Measurements from ENCODE around the gene SAXO2. TPM values are rescaled to one million over a fixed set of nuclear protein-coding genes. Genes with fewer than 3 reads are reported as not detected.
A peak's percentile ranks its signal among the peaks of the same experiment; 100 is the strongest.
"Not testable (repeated sequence)": the region's sequence is repeated elsewhere in the genome, so short reads cannot be mapped to it uniquely, and the experiment has no call there.

Gene SAXO2
- total RNA-seq, 4 donors from 2014 or later: 2.0 to 2.2 TPM; not detected in 2

DNA sequence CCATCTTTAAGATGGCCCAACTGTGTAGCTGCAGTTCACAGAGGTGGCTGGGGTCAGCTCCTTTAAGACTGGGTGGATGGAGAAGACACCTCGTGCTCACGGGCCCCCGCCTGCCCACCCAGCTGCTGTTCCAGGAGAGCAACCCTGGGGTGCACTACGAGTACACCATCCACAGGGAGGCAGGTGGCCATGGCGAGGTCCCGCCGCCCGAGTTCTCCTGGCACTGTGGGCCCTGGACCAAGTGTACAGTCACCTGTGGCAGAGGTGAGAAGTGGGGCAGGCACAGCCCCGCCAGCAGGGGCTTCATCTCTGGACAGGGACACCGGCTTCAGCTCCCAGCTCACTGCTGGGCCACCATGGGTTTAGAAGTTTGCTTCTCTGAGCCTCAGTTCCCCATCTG, 59.9 kb downstream of the SAXO2 start:
- H3K4me3 ChIP-seq; H3K27ac ChIP-seq; DNase-seq; intact Hi-C loops (cut with DNase I; ENCODE audit: low total_unique reads); H3K27me3 ChIP-seq; H3K36me3 ChIP-seq; H3K4me1 ChIP-seq; H3K9me3 ChIP-seq; ATAC-seq; in situ Hi-C loops (cut with MboI; ENCODE audit: low sequenced_read_pairs in 4 of 4): not testable (repeated sequence)

DNA sequence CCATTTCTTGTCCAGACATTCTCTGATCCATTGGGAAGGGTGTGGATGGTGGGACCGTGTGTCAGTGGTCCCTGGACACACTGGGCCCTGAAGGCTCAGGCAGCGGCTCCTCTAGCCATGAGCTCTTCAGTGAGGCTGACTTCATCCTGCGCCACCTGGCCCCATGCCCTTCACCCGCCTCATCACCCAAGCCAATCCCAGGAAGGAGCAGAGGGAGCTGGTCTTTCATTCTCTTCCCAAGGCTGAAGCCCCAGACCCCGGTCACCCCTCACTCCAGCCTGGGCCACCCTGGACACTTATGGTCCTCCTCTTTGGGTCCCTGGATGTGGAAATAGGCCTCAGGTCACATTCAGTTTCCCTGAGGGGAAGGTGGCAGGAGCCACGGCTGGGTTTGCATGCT, 62.2 kb downstream of the SAXO2 start:
- DNase-seq; in situ Hi-C loops (cut with MboI; ENCODE audit: low sequenced_read_pairs in 4 of 4); H3K27ac ChIP-seq; H3K36me3 ChIP-seq; H3K4me1 ChIP-seq; intact Hi-C loops (cut with DNase I; ENCODE audit: low total_unique reads); H3K4me3 ChIP-seq; H3K9me3 ChIP-seq; H3K27me3 ChIP-seq; ATAC-seq: not testable (repeated sequence)

DNA sequence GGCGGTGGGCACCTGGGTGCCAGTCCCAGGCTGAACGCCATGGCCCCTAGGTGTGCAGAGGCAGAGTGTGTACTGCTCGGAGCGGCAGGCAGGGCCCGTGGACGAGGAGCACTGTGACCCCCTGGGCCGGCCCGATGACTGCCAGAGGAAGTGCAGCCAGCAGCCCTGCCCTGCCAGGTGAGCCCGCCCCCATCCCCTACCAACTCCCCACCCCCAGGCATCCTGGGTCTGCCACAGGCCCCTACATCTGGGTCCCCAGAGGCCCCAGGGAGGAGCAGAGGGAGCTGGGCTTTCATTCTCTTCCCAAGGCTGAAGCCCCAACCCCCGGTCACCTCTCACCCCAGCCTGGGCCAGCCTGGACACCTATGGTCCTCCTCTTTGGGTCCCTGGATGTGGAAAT, 63.0 kb downstream of the SAXO2 start:
- intact Hi-C loops (cut with DNase I; ENCODE audit: low total_unique reads); DNase-seq; H3K4me3 ChIP-seq; in situ Hi-C loops (cut with MboI; ENCODE audit: low sequenced_read_pairs in 4 of 4); H3K27me3 ChIP-seq; H3K36me3 ChIP-seq; H3K27ac ChIP-seq; H3K9me3 ChIP-seq; ATAC-seq; H3K4me1 ChIP-seq: not testable (repeated sequence)

DNA sequence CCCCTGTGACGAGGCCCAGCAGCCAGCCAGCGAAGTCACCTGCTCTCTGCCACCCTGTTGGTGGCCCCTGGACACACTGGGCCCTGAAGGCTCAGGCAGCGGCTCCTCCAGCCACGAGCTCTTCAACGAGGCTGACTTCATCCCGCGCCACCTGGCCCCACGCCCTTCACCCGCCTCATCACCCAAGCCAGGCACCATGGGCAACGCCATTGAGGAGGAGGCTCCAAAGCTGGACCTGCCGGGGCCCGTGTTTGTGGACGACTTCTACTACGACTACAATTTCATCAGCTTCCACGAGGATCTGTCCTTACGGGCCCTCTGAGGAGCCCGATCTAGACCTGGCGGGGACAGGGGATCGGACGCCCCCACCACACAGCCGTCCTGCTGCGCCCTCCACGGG, 64.3 kb downstream of the SAXO2 start:
- ATAC-seq; H3K4me3 ChIP-seq; DNase-seq; intact Hi-C loops (cut with DNase I; ENCODE audit: low total_unique reads); H3K4me1 ChIP-seq; in situ Hi-C loops (cut with MboI; ENCODE audit: low sequenced_read_pairs in 4 of 4); H3K9me3 ChIP-seq; H3K27me3 ChIP-seq; H3K36me3 ChIP-seq; H3K27ac ChIP-seq: not testable (repeated sequence)

DNA sequence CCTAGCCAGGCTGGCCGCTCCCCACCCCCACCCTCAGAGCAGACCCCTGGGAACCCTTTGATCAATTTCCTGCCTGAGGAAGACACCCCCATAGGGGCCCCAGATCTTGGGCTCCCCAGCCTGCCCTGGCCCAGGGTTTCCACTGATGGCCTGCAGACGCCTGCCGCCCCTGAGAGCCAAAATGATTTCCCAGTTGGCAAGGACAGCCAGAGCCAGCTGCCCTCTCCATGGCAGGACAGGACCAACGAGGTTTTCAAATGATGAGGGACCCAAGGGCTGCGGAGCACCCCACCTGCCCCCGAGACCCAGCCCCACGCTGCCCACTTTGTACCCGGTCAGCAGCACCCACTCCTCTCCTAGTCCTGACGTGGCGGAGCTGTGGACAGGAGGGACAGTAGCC, 64.8 kb downstream of the SAXO2 start:
- H3K36me3 ChIP-seq; H3K4me1 ChIP-seq; H3K9me3 ChIP-seq; H3K27ac ChIP-seq; H3K4me3 ChIP-seq; H3K27me3 ChIP-seq; ATAC-seq; intact Hi-C loops (cut with DNase I; ENCODE audit: low total_unique reads); in situ Hi-C loops (cut with MboI; ENCODE audit: low sequenced_read_pairs in 4 of 4); DNase-seq: not testable (repeated sequence)

DNA sequence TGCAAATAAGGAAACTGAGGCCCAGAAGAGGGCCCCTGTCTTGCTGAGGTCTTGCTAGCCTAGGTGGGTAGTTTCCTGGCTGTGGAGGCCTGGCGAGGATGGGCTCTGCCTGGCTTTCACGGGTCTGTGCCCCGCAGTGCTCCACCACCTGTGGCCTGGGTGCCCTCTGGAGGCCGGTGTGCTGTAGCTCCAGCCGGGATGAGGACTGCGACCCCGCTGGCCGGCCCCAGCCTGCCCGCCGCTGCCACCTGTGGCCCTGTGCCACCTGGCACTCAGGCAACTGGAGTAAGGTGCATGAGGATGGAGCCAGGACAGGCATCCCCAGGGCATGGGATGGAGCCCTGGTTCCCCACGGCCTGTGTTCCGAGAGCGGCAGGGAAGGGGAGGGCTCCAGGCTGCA, 66.4 kb downstream of the SAXO2 start:
- intact Hi-C loops (cut with DNase I; ENCODE audit: low total_unique reads); H3K4me1 ChIP-seq; H3K4me3 ChIP-seq; ATAC-seq; in situ Hi-C loops (cut with MboI; ENCODE audit: low sequenced_read_pairs in 4 of 4); DNase-seq; H3K27ac ChIP-seq; H3K9me3 ChIP-seq; H3K36me3 ChIP-seq; H3K27me3 ChIP-seq: not testable (repeated sequence)

DNA sequence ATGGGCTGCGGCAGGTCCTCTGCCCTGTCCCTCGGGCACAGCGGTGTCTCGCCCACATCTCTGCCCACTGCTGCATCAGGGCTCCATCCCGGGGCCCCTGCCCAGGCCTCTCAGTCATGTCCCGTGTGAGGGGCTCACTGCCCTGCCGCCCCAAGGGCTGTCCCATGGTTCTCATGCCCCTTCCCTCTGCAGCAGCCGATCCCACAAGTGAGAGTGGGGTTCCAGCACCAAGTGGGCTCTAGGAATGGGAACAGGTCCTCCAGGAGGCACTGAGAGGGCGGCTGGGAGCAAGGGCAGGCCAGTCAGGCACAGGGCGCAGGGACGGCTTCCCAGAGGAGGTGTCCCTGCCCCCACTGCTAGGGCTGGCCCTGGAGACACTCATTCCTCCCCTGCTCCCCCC, 68.3 kb downstream of the SAXO2 start:
- in situ Hi-C loops (cut with MboI; ENCODE audit: low sequenced_read_pairs in 4 of 4); H3K27ac ChIP-seq; DNase-seq; ATAC-seq; H3K27me3 ChIP-seq; H3K4me1 ChIP-seq; H3K9me3 ChIP-seq; H3K36me3 ChIP-seq; H3K4me3 ChIP-seq; intact Hi-C loops (cut with DNase I; ENCODE audit: low total_unique reads): not testable (repeated sequence)

DNA sequence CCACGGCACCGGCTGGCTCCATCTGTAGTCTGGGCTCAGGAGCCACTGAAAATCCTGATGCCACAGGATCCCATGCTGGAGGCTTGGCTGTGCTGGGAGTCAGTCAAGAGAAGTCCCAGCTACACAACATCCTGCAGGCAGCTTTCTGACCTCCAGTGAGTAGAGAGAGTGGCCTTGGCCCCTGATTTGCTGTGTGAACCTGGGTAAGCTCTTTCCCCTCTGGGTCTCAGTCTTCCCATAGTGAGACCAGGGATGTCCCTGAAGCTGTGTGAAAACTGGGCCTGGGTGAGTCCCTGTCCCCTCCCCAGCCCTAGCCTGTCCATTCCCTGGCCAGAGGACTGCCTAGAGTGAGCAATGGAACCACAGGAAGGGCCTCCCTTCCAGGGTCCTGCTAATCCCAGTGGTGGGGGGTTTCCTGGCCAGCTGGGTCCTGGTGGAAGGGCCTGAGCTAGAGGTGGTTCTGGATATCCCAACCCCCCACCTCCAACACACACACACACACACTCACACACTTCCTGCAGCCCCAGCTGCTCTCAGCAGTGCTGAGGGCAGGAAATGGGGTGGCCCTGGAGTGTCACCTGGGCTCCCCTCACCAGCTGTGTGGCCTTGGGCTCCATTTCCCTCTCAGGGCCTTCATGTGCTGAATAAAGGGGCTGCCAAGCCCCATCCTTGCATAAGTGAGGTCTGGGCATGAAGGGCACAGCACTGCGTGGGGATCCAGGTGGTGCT, 69.1 kb downstream of the SAXO2 start:
- H3K9me3 ChIP-seq; H3K27me3 ChIP-seq; intact Hi-C loops (cut with DNase I; ENCODE audit: low total_unique reads); H3K36me3 ChIP-seq; in situ Hi-C loops (cut with MboI; ENCODE audit: low sequenced_read_pairs in 4 of 4); H3K4me3 ChIP-seq; DNase-seq; ATAC-seq; H3K27ac ChIP-seq; H3K4me1 ChIP-seq: not testable (repeated sequence)

DNA sequence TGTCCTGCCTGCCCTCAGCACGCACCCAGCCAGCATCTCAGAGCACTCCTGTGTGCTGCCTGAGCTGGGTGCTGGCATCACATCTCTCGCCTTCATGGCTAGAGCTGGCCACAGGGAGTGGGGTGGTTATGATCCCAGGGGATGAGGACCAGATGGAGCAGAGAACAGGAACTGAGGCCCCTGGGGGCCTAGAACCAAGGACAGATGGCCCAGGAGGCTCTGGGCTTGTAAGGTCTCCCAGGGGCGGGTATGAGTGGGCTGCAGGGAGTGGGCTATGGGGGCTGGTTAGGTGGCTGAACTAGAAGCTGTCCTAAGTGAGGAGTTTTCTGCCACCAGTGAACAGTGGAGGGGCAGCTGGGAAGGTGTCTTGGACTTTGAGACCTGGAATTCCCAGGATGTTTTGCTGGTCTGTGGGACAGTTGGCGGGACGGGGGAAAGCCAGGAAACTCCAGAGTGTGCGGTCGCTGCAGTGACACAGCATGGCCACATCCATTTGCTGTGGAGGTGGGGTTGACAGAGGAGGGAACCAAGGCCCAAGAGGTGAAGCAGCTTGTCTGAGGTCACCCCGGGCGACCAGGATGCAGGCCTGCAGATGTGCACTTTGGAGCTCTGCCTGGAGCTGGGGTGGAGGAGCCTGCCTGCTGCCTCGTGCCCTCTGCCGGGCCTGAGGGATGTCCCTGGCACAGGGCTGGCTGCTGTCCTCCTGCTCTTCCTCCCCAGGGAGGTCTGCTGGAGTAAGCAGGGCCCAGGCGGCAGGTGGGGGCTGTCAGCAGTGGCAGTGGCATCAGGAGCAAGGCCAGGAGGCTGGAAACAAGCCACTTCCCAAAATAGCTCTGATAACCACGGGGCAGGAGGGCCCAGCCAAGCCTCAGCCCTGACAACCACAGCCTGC, 70.3 kb downstream of the SAXO2 start:
- H3K4me1 ChIP-seq; H3K4me3 ChIP-seq; H3K27me3 ChIP-seq; H3K9me3 ChIP-seq; H3K36me3 ChIP-seq; in situ Hi-C loops (cut with MboI; ENCODE audit: low sequenced_read_pairs in 4 of 4); intact Hi-C loops (cut with DNase I; ENCODE audit: low total_unique reads): not testable (repeated sequence)
- peak; percentile 81 to 89 for DNase-seq
- peak; percentile 91 to 96 for ATAC-seq
- H3K27ac ChIP-seq: peak overlapping the region; percentile 33 to 69 (median 54)

DNA sequence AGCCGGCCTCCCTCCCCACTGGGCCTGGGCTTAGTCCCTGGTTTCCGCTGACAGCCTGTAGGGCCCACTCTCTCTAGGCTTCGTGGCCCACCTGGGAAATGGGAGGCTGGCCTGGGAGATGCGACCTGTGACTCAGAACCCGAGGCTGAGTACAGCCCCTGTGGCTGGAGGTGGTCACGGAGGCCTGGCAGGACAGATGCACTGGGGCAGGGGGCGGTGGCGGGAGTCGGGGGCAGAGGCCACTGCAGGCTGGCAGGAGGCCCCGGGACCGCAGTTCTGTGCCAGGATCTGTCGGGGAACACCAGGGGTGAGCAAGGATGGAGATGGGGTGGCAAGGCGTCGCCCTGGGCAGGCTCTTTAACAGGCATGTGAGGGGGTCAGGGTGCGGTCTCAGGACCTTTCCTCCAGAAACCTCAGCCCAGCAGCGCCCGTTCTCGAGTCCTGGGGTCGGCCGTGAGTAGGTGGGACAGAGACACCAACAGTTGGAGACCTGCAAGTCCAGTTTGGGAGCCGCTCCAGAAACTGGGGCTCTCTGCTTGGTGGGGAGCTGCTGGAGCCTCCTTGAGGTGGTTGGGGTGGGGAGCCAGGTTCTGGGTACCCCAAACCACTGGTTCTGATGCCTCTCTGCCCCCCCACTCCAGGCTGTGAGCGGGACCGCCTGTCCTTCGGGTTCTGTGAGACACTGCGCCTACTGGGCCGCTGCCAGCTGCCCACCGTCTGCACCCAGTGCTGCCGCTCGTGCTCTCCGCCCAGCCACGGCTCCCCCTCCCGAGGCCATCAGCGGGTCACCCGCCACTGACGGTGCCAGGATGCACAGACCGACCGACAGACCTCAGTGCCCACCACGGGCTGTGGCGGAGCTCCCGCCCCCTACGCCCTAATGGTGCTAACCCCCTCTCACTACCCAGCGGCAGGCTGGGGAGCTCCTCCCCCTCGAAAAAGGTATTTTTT, 71.3 kb downstream of the SAXO2 start:
- H3K4me1 ChIP-seq; in situ Hi-C loops (cut with MboI; ENCODE audit: low sequenced_read_pairs in 4 of 4); H3K36me3 ChIP-seq; H3K9me3 ChIP-seq; H3K27me3 ChIP-seq; DNase-seq; intact Hi-C loops (cut with DNase I; ENCODE audit: low total_unique reads); ATAC-seq; H3K4me3 ChIP-seq: not testable (repeated sequence)
- H3K27ac ChIP-seq: peak overlapping the region in 3 of 4 donors; percentile 45 to 69 (median 64)
